Cardiac atrium fibroblast (primary cell): ENCODE results near the gene STARD7. TPM values are rescaled to one million over a fixed set of nuclear protein-coding genes. Genes with fewer than 3 reads are reported as not detected.

Experiments used
- total RNA-seq: library from RNA; depleted of rRNA; stranded (reverse); fragments of >200 nt; gene quantifications from 2 replicates; pipeline ENCODE4 v1.2.3, GENCODE V29; 2015

Gene STARD7, protein sequence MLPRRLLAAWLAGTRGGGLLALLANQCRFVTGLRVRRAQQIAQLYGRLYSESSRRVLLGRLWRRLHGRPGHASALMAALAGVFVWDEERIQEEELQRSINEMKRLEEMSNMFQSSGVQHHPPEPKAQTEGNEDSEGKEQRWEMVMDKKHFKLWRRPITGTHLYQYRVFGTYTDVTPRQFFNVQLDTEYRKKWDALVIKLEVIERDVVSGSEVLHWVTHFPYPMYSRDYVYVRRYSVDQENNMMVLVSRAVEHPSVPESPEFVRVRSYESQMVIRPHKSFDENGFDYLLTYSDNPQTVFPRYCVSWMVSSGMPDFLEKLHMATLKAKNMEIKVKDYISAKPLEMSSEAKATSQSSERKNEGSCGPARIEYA
- 71.3 and 100 TPM in 2 replicates for total RNA-seq

GRCh38 chr2:96208143-96209010 lies at the start of gene STARD7:
Gene STARD7 (minus strand): TSS chr2:96208827. CDS start chr2:96208434, 393 bp downstream.

GRCh38 chr2:96145036-96145847 lies 63.4 kb downstream of the STARD7 start, which contains the start of gene DUSP2:
Gene DUSP2 (minus strand): TSS chr2:96145440. CDS start chr2:96145354, 86 bp downstream.

GRCh38 chr2:96138179-96139145 lies 70.2 kb downstream of the STARD7 start, which contains the start of gene ASTL:
Gene ASTL (minus strand): TSS chr2:96138502. CDS start chr2:96138436, 66 bp downstream.

Other genes with a start within 250 kb of the STARD7 start
- 14.6 and 24.7 TPM in 2 replicates for gene ANKRD36C, start 217.0 kb downstream of the STARD7 start, total RNA-seq
- gene GPAT2, start 173.9 kb downstream of the STARD7 start, total RNA-seq: 8.5 and 16.7 TPM in 2 replicates
- gene ADRA2B, start 92.3 kb downstream of the STARD7 start, total RNA-seq: 0.16 and 0.54 TPM in 2 replicates
- gene ASTL, start 70.3 kb downstream of the STARD7 start, total RNA-seq: not detected in 2 replicates
- gene DUSP2, start 63.4 kb downstream of the STARD7 start, total RNA-seq: 1.8 and 2.5 TPM in 2 replicates
- gene TMEM127, start 57.2 kb upstream of the STARD7 start, total RNA-seq: 26.7 and 28.0 TPM in 2 replicates
- gene CIAO1, start 57.4 kb upstream of the STARD7 start, total RNA-seq: 54.2 and 67.2 TPM in 2 replicates
- 45.3 and 51.4 TPM in 2 replicates for gene SNRNP200, start 96.7 kb upstream of the STARD7 start, total RNA-seq
- gene ITPRIPL1, start 116.5 kb upstream of the STARD7 start, total RNA-seq: not detected in 2 replicates
- gene NCAPH, start 126.9 kb upstream of the STARD7 start, total RNA-seq: 4.1 and 4.7 TPM in 2 replicates